Measurements from ENCODE around the gene KDELR1. TPM values are rescaled to one million over a fixed set of nuclear protein-coding genes. Genes with fewer than 3 reads are reported as not detected.
A peak's percentile ranks its signal among the peaks of the same experiment; 100 is the strongest.

The KDELR1 gene
- total RNA-seq, 1 experiment from 2014 or later = 198 TPM

GRCh38 chr19:48417421-48417820 is 26.1 kb upstream of the KDELR1 start:
- Histone ChIP-seq H3K27ac (ENCODE audit: insufficient read length, low read depth, low read length) (no peak overlapping the region), H2AFZ (ENCODE audit: low read length) (no peak overlapping the region)

More at GRCh38 chr19:48417421-48417820, 26.1 kb upstream of the KDELR1 start:
- H4K5ac ChIP-seq (ENCODE audit: insufficient read length, low read depth, low read length) = no peak overlapping the region
- H2BK120ac ChIP-seq (ENCODE audit: low read depth, low read length, poor library complexity, severe bottlenecking) = no peak overlapping the region
- no peak overlapping the region for H3K18ac ChIP-seq (ENCODE audit: insufficient read length, low read depth, low read length)
- no peak overlapping the region for H3K14ac ChIP-seq (ENCODE audit: insufficient read depth, low read length)
- H3K4me1 ChIP-seq (ENCODE audit: insufficient read depth, low read length) = peaks cover 3% of the 10 kb centered on the region; the same call in 1 of the 2 replicates
- no peak for TF ChIP-seq CTCF (conservative IDR thresholded peaks at IDR 0.05)
- H2BK12ac ChIP-seq (ENCODE audit: insufficient read length, low read depth, low read length) = no peak overlapping the region
- no peak overlapping the region for H3T11ph ChIP-seq (ENCODE audit: low read length)
- Mint-ChIP-seq H3K27ac (no peak overlapping the region; a peak in 1 of 7 replicates), H3K4me3 (peak overlapping the region in 1 of 2 experiments; percentile 22; a peak in 1 of 5 replicates), H3K9me3 (no peaks in the 10 kb centered on the region), H3K27me3 (ENCODE audit: low read depth) (no peaks in the 10 kb centered on the region), H3K36me3 (ENCODE audit: insufficient read depth in 1 of 3, low read depth in 3 of 3) (peaks cover 0 to 13% (median 9%) of the 10 kb centered on the region in 3 experiments; a peak in 4 of 7 replicates), H3K4me1 (peaks cover 22 to 33% of the 10 kb centered on the region in 2 experiments)
- H3K27me3 ChIP-seq (ENCODE audit: insufficient read depth, low read length) = no peaks in the 10 kb centered on the region
- no peak overlapping the region for H4K8ac ChIP-seq (replicated peaks; ENCODE audit: insufficient read length, low read depth, low read length)
- H3K56ac ChIP-seq (ENCODE audit: insufficient read length, low read depth, low read length) = no peak overlapping the region
- H3K23me2 ChIP-seq (ENCODE audit: insufficient read length, low read depth, low read length, poor library complexity, severe bottlenecking) = no peaks in the 10 kb centered on the region
- DNase-seq = no peak
- H4K20me1 ChIP-seq (ENCODE audit: control insufficient read depth, insufficient read depth, insufficient read length) = peaks cover 3% of the 10 kb centered on the region
- H3K9ac ChIP-seq (ENCODE audit: extremely low read depth, insufficient read length, low read length) = no peak overlapping the region
- no peak overlapping the region for H3K4ac ChIP-seq (ENCODE audit: low read depth, low read length)
- H2BK5ac ChIP-seq (ENCODE audit: insufficient read length, low read length) = no peak overlapping the region
- H4K91ac ChIP-seq (ENCODE audit: insufficient read length, low read depth, low read length) = no peak overlapping the region
- no peak overlapping the region for H3K23ac ChIP-seq (ENCODE audit: insufficient read length, low read depth, low read length)
- no peak overlapping the region for H2BK15ac ChIP-seq (ENCODE audit: low read depth, low read length)
- no peak overlapping the region for H2AK5ac ChIP-seq (ENCODE audit: insufficient read length, low read length)
- no CpG with 5 or more reads among the region's 7 CpGs for WGBS (ENCODE audit: extremely low coverage, insufficient read length, low lambda C conversion rate)
- no peaks in the 10 kb centered on the region for H3K79me1 ChIP-seq (ENCODE audit: insufficient read depth, low read depth, low read length, poor library complexity, severe bottlenecking)
- H3K4me2 ChIP-seq (ENCODE audit: insufficient read depth, insufficient read length, low read length) = no peak overlapping the region
- no peak overlapping the region for H2BK20ac ChIP-seq (ENCODE audit: low read depth, low read length, poor library complexity, severe bottlenecking)
- H3K79me2 ChIP-seq (ENCODE audit: insufficient read depth, low read length) = no peaks in the 10 kb centered on the region
- H3K9me3 ChIP-seq (ENCODE audit: control insufficient read depth, low read depth, low read length) = no peaks in the 10 kb centered on the region
